ENCODE data around the gene CEP112. TPM values are rescaled to one million over a fixed set of nuclear protein-coding genes. Genes with fewer than 3 reads are reported as not detected.

The CEP112 gene
- polyA plus RNA-seq, 1 donor (not counting 4 experiments of a cell fraction or from before 2014, with no cell fraction given), result 2.6 TPM

GRCh38 chr17:66126231-66126630, 65.7 kb downstream of the CEP112 start:
- Histone ChIP-seq H3K4me1 (ENCODE audit: control insufficient read depth, extremely low read depth, insufficient read depth, low read length) (no peaks in the 10 kb centered on the region), H3K9ac (ENCODE audit: control insufficient read depth, extremely low read depth, insufficient read depth, low read length) (no peak overlapping the region), H3K4me3 (ENCODE audit: control insufficient read depth in 2 of 3, extremely low read depth in 1 of 3, insufficient read depth in 2 of 3, low read depth in 1 of 3, low read length in 3 of 3) (no peak overlapping the region), H2AFZ (ENCODE audit: control insufficient read depth, low read length) (no peak overlapping the region), H3K4me2 (ENCODE audit: control insufficient read depth, extremely low read depth, insufficient read depth, low read depth, low read length) (no peak overlapping the region), H3K36me3 (ENCODE audit: control insufficient read depth in 2 of 2, extremely low read depth in 1 of 2, insufficient read depth in 2 of 2, low read length in 2 of 2) (no peaks in the 10 kb centered on the region), H4K20me1 (ENCODE audit: control insufficient read depth, extremely low read depth, insufficient read depth, low read length) (no peaks in the 10 kb centered on the region), H3K27ac (ENCODE audit: control insufficient read depth, insufficient read depth, low read length) (no peak overlapping the region), H3K79me2 (ENCODE audit: control insufficient read depth, insufficient read depth, low read length) (no peaks in the 10 kb centered on the region), H3K9me1 (ENCODE audit: control insufficient read depth, extremely low read depth, insufficient read depth, low read length) (no peaks in the 10 kb centered on the region), H3K9me3 (ENCODE audit: control insufficient read depth, low read depth, low read length) (no peaks in the 10 kb centered on the region), H3K27me3 (ENCODE audit: control insufficient read depth, extremely low read depth, insufficient read depth, low read length) (no peaks in the 10 kb centered on the region)
- TF ChIP-seq CTCF (optimal IDR thresholded peaks at IDR 0.05 in 1 of 3, IDR thresholded peaks at IDR 0.05 in 1 of 3, conservative IDR thresholded peaks at IDR 0.05 in 1 of 3; ENCODE audit: extremely low read depth in 1 of 3, insufficient read depth in 2 of 3, low read length in 3 of 3), result no peak
- TF ChIP-seq EZH2 (IDR thresholded peaks at IDR 0.05; ENCODE audit: low read length), result no peak
- DNase-seq (ENCODE audit: low read depth, low spot score) (no peak), FAIRE-seq (no peak)
- dilution Hi-C loops (cut with MboI; ENCODE audit: extremely low pct_ligation_motif_present, low sequenced_read_pairs), result no loop called here

- Histone ChIP-seq H3K27ac (ENCODE audit: control insufficient read depth, insufficient read depth, low read length) (no peak overlapping the region), H4K20me1 (ENCODE audit: control insufficient read depth, extremely low read depth, insufficient read depth, low read length) (no peaks in the 10 kb centered on the region), H3K4me1 (ENCODE audit: control insufficient read depth, extremely low read depth, insufficient read depth, low read length) (no peaks in the 10 kb centered on the region), H2AFZ (ENCODE audit: control insufficient read depth, low read length) (no peak overlapping the region), H3K79me2 (ENCODE audit: control insufficient read depth, insufficient read depth, low read length) (no peaks in the 10 kb centered on the region), H3K9ac (ENCODE audit: control insufficient read depth, extremely low read depth, insufficient read depth, low read length) (no peak overlapping the region), H3K4me2 (ENCODE audit: control insufficient read depth, extremely low read depth, insufficient read depth, low read depth, low read length) (no peak overlapping the region), H3K4me3 (ENCODE audit: control insufficient read depth in 2 of 3, extremely low read depth in 1 of 3, insufficient read depth in 2 of 3, low read depth in 1 of 3, low read length in 3 of 3) (no peak overlapping the region), H3K9me1 (ENCODE audit: control insufficient read depth, extremely low read depth, insufficient read depth, low read length) (no peaks in the 10 kb centered on the region), H3K27me3 (ENCODE audit: control insufficient read depth, extremely low read depth, insufficient read depth, low read length) (no peaks in the 10 kb centered on the region), H3K36me3 (ENCODE audit: control insufficient read depth in 2 of 2, extremely low read depth in 1 of 2, insufficient read depth in 2 of 2, low read length in 2 of 2) (no peaks in the 10 kb centered on the region), H3K9me3 (ENCODE audit: control insufficient read depth, low read depth, low read length) (no peaks in the 10 kb centered on the region)
- DNase-seq (ENCODE audit: low read depth, low spot score) (no peak), FAIRE-seq (no peak)
- dilution Hi-C loops (cut with MboI; ENCODE audit: extremely low pct_ligation_motif_present, low sequenced_read_pairs), result no loop called here
- no peak for TF ChIP-seq CTCF (optimal IDR thresholded peaks at IDR 0.05 in 1 of 3, IDR thresholded peaks at IDR 0.05 in 1 of 3, conservative IDR thresholded peaks at IDR 0.05 in 1 of 3; ENCODE audit: extremely low read depth in 1 of 3, insufficient read depth in 2 of 3, low read length in 3 of 3)
- no peak for TF ChIP-seq EZH2 (IDR thresholded peaks at IDR 0.05; ENCODE audit: low read length)
These were observed 68.8 kb downstream of the CEP112 start for GRCh38 chr17:66123163-66123562.

Measured in keratinocyte (primary cell).